Effector memory CD4-positive, alpha-beta T cell (primary cell): ENCODE data around the gene CAMTA1.

ENCODE experiments used
- DNase-seq, 3 donors: peaks; one replicate each; pipeline ENCODE4 v3.0.0-alpha.2; 2020
- H3K27ac ChIP-seq: 2 replicates; pipeline ENCODE4 v1.7.0; 2013; ENCODE audit warnings: mild to moderate bottlenecking, low read length, moderate library complexity; ENCODE audit not compliant: insufficient read depth, poor library complexity, severe bottlenecking
- H3K27me3 ChIP-seq: replicated peaks from 2 replicates; pipeline ENCODE4 v1.7.0; 2013; ENCODE audit warnings: mild to moderate bottlenecking, low read length; ENCODE audit not compliant: insufficient read depth, control insufficient read depth, poor library complexity, severe bottlenecking
- H3K36me3 ChIP-seq: 2 replicates; pipeline ENCODE4 v1.7.0; 2013; ENCODE audit warnings: mild to moderate bottlenecking, low read length, moderate library complexity; ENCODE audit not compliant: control insufficient read depth, insufficient read depth
- H3K4me1 ChIP-seq: 2 replicates; pipeline ENCODE4 v1.7.0; 2013; ENCODE audit warnings: low read length, mild to moderate bottlenecking; ENCODE audit not compliant: control insufficient read depth, insufficient read depth, poor library complexity, severe bottlenecking
- H3K4me3 ChIP-seq: 2 replicates; pipeline ENCODE4 v1.7.0; 2013; ENCODE audit warnings: low read length, low read depth, mild to moderate bottlenecking; ENCODE audit not compliant: insufficient read depth, poor library complexity, severe bottlenecking
- H3K9me3 ChIP-seq: 2 replicates; pipeline ENCODE4 v1.7.0; 2013; ENCODE audit warnings: mild to moderate bottlenecking, low read length, moderate library complexity; ENCODE audit not compliant: control insufficient read depth

The CAMTA1 gene

DNA sequence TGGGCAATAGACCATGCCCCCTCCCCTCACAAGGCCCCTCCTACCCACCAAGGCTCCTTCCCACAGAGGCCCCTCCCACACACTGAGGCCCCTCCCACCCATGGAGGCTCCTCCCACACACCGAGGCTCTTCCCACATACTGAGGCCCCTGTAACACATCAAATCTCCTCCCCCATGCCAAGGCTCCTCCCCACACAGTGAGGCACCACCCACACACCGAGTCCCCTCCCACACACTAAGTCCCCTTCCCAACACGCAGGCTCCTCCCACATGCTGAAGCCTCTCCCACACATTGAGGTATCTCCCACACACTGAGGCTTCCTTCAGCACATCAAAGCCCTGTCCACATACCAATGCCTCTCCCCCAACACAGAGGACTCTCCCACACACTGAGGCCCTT, 391.8 kb downstream of the CAMTA1 start:
- DNase-seq: no peak
- H3K27me3 ChIP-seq: peaks cover 5% of the 10 kb centered on the region
- H3K27ac ChIP-seq: no peak overlapping the region
- H3K4me3 ChIP-seq: no peak overlapping the region
- no peaks in the 10 kb centered on the region for H3K4me1 ChIP-seq
- no peaks in the 10 kb centered on the region for H3K36me3 ChIP-seq
- peaks cover 4% of the 10 kb centered on the region for H3K9me3 ChIP-seq

- Histone ChIP-seq H3K36me3 (no peaks in the 10 kb centered on the region), H3K27ac (no peak overlapping the region), H3K27me3 (peaks cover 5% of the 10 kb centered on the region), H3K9me3 (peaks cover 4% of the 10 kb centered on the region), H3K4me3 (no peak overlapping the region), H3K4me1 (no peaks in the 10 kb centered on the region)
- no peak for DNase-seq
These were observed 392.3 kb downstream of the CAMTA1 start for GRCh38 chr1:7177438-7178146.

- Histone ChIP-seq H3K4me1 (no peaks in the 10 kb centered on the region), H3K36me3 (no peaks in the 10 kb centered on the region), H3K27me3 (peaks cover 5% of the 10 kb centered on the region), H3K9me3 (peaks cover 4% of the 10 kb centered on the region), H3K4me3 (no peak overlapping the region), H3K27ac (no peak overlapping the region)
- DNase-seq: no peak
These were observed 393.1 kb downstream of the CAMTA1 start for GRCh38 chr1:7178336-7178735.

DNA sequence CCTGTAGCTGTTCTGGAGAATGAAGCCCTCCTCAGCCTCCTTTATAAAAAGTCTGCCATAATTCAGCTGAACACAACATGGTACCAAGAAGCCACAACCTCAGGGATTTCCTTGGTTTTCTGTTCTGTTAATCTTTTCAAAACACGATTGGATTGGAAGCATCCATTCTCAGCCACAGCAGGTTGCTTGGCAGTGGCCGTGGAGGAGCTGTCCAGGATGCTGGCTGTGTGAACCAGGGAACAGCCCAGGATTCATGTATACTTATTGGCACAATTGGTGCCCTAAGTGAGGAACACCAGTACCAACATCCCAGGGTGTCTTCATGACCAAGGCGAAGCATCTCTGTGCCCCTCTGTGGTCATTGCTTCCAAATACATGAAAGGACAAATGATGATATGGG, 393.5 kb downstream of the CAMTA1 start:
- DNase-seq: no peak
- peaks cover 4% of the 10 kb centered on the region for H3K9me3 ChIP-seq
- H3K4me3 ChIP-seq: no peak overlapping the region
- H3K27ac ChIP-seq: no peak overlapping the region
- H3K36me3 ChIP-seq: no peaks in the 10 kb centered on the region
- H3K27me3 ChIP-seq: peaks cover 5% of the 10 kb centered on the region
- H3K4me1 ChIP-seq: no peaks in the 10 kb centered on the region

DNA sequence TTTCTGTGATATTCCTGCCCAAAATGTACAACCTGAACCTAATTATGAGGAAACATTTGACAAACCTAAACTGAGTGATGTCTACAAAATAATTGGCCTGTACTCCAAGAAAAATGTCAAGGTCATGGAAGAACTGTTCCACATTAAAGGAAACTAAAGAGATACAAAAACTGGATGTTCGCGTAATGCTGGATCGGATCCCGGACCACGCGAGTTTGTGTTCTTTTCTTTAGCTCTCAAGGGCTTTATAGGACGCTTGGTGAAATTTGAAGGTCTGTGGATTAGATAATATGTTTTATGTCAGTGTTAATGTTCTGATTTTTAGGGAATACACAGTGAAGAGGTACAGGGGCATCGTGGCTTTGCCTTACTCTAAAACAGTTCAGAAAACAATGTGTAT, 400.5 kb downstream of the CAMTA1 start:
- H3K36me3 ChIP-seq: no peaks in the 10 kb centered on the region
- no peaks in the 10 kb centered on the region for H3K9me3 ChIP-seq
- no peaks in the 10 kb centered on the region for H3K4me1 ChIP-seq
- DNase-seq: no peak
- H3K4me3 ChIP-seq: no peak overlapping the region
- H3K27me3 ChIP-seq: no peaks in the 10 kb centered on the region
- H3K27ac ChIP-seq: no peak overlapping the region

DNA sequence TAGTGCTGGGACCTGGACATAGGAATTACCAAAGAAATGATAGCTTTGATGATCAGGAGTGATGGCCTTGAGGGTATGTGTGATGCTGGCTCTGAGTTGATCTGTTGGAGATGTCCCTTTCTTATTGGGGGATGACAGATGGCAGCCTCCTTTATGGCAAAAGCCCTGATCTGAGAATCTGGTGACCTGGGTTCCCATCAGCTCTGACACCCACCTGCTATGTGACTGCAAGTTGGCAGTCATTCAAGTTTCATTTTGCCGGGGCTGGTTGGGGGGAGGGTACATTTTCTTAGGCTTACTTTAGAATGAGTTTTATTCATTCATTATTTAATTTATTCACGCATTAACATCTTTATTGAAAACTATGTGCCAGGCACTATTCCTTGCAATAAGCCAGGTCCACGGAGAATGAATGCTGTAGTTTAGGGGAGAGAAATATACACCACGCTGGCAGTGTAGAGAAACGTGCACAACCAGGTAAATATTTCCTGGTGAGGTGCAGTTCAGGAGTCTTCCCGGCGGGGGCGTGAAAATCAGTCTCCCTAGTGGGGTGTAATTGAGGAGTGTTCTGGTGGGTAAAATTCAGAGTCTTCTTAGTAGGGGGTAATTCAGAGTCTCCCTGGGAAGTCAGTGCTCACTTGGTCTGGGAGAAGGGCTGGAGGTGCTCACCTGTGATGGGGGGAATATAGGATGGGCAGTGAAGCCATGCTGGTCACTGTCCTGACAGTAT, 401.3 kb downstream of the CAMTA1 start:
- no peak for DNase-seq
- no peak overlapping the region for H3K27ac ChIP-seq
- H3K4me1 ChIP-seq: no peaks in the 10 kb centered on the region
- H3K4me3 ChIP-seq: no peak overlapping the region
- no peaks in the 10 kb centered on the region for H3K9me3 ChIP-seq
- no peaks in the 10 kb centered on the region for H3K36me3 ChIP-seq
- H3K27me3 ChIP-seq: no peaks in the 10 kb centered on the region

DNA sequence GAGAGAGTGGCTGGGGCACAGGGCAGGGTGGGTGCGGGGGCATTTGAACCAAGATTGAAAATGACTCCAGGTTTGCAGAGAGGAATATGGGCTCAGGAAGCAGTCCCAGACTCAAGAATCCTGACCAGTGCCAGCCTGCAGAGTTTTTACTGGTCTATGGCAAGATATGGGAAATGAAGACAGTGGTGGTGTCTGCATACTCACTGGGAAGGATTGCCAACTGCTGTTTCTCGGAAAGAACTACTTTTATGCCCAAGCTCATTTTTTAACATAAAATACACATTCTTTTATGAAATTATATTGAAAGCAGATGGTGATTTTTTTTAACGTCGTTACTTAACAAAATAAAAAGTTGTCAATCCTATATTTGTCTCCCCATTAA, 401.8 kb downstream of the CAMTA1 start:
- H3K36me3 ChIP-seq: no peaks in the 10 kb centered on the region
- H3K9me3 ChIP-seq: no peaks in the 10 kb centered on the region
- DNase-seq: no peak
- no peak overlapping the region for H3K4me3 ChIP-seq
- H3K27me3 ChIP-seq: no peaks in the 10 kb centered on the region
- H3K4me1 ChIP-seq: no peaks in the 10 kb centered on the region
- H3K27ac ChIP-seq: no peak overlapping the region

DNA sequence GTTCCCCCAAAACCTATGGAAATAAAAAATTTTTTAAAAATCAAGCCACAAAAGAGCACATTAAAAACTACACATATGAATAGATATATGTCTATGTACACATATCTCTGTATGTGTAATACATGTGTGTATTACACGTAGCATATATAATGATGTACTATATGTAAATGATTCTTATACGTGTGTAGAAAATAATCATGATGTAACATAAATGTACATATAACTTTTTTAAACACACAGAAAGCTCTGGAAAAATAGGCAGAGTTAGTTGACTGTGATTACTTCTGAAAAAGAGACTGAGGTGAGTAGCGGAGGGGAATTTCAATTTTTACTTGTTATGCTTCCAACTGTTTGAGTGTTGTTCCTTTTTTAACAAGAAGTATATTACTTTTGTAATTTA, 405.0 kb downstream of the CAMTA1 start:
- DNase-seq: no peak
- Histone ChIP-seq H3K9me3 (no peaks in the 10 kb centered on the region), H3K4me1 (no peaks in the 10 kb centered on the region), H3K27ac (no peak overlapping the region), H3K27me3 (no peaks in the 10 kb centered on the region), H3K4me3 (no peak overlapping the region), H3K36me3 (no peaks in the 10 kb centered on the region)

DNA sequence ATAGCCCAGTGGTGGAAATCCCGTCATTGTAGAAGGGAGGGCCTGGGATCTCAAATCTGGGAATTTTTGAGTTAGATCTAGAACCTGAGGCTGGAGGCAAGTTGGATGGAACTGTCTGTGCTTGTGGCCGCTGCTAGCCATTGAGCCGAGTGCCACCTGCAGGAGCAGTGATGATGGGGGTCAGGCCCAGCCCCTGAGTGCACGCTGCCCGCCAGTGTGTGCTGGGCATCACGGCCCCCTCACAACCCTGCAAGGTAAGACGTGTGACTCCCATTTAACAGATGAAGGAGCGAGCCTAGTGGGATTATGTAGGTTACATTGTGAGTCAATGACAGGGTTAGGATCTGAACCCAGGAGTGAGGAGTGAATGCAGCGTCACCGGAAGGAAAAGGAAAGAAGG, 407.2 kb downstream of the CAMTA1 start:
- no peak for DNase-seq
- H3K27ac ChIP-seq: no peak overlapping the region
- no peaks in the 10 kb centered on the region for H3K9me3 ChIP-seq
- no peak overlapping the region for H3K4me3 ChIP-seq
- no peaks in the 10 kb centered on the region for H3K36me3 ChIP-seq
- no peaks in the 10 kb centered on the region for H3K27me3 ChIP-seq
- no peaks in the 10 kb centered on the region for H3K4me1 ChIP-seq

GRCh38 chr1:7196036-7196911, 411.0 kb downstream of the CAMTA1 start:
- no peak overlapping the region for H3K27ac ChIP-seq
- H3K27me3 ChIP-seq: no peaks in the 10 kb centered on the region
- no peaks in the 10 kb centered on the region for H3K9me3 ChIP-seq
- H3K4me1 ChIP-seq: no peaks in the 10 kb centered on the region
- H3K4me3 ChIP-seq: no peak overlapping the region
- no peaks in the 10 kb centered on the region for H3K36me3 ChIP-seq
- no peak for DNase-seq
